K562 (cell line): Measurements from ENCODE around the gene DPYSL4. TPM values are rescaled to one million over a fixed set of nuclear protein-coding genes. Genes with fewer than 3 reads are reported as not detected.

Source experiments
- ATAC-seq: fragments of 200-7000 bp; cut with Tn5 transposase; 3 replicates; pipeline ENCODE4 v1.9.1; 2020; ENCODE audit warnings: moderate library complexity
- BruUV-seq: library from RNA; stranded (reverse); fragments of 400-500 nt; replicated peaks from 2 replicates; lab custom pipeline; 2021; lab: Mats Ljungman, UMichigan
- CTCF ChIA-PET: fragments of 300-600 bp; formaldehyde crosslinking; extraction: SDS; loops from one replicate; lab custom pipeline; 2021; ENCODE audit warnings: low intra/inter-chr PET ratio; lab: Yijun Ruan, JAX
- POLR2A ChIA-PET: fragments of 300-600, 350-650 bp; sonication (Branson Sonifier 250); formaldehyde crosslinking; extraction: SDS; loops from one replicate; lab custom pipeline; 2021; ENCODE audit warnings: antibody characterized with exemption, inconsistent platforms; lab: Yijun Ruan, JAX
- DNase-seq, 4 experiments: peaks; one replicate each; pipeline versions ENCODE4 v3.0.0 to v3.0.0-alpha.2; 2011 to 2018; ENCODE audit warnings: low spot score in 3 of 4, mixed read lengths in 3 of 4; ENCODE audit errors: extremely low read depth in 1 of 4
- FAIRE-seq: peaks from 2 replicates; lab custom pipeline; 2011; peaks lifted over from hg19 to GRCh38; lab: Jason Lieb, UNC
- H2AFZ ChIP-seq: 2 replicates; pipeline ENCODE4 v1.6.0; 2011; ENCODE audit warnings: low read depth, low read length, control low read depth, inconsistent platforms
- H3K27ac ChIP-seq: fragments of 200-600 bp; 3 replicates; pipeline ENCODE4 v1.8.0; 2011; ENCODE audit warnings: low read depth, mild to moderate bottlenecking, control low read depth, inconsistent platforms, low read length, moderate library complexity, mixed read lengths; ENCODE audit errors: extremely low read depth
- H3K27me3 ChIP-seq, 2 experiments: fragments of 300-600 bp in 1 of 2; 2 replicates in 1 of 2; 3 replicates in 1 of 2; pipeline versions ENCODE4 v1.6.0 to v1.8.0; 2011; ENCODE audit warnings: inconsistent platforms in 2 of 2, low read length in 2 of 2, mild to moderate bottlenecking in 1 of 2, mixed read lengths in 1 of 2, moderate library complexity in 1 of 2; ENCODE audit not compliant: control insufficient read depth in 2 of 2, insufficient read depth in 2 of 2
- H3K36me3 ChIP-seq: fragments of 300-600 bp; 3 replicates; pipeline ENCODE4 v1.8.0; 2011; ENCODE audit warnings: mild to moderate bottlenecking, low read length, inconsistent platforms; ENCODE audit not compliant: control insufficient read depth, insufficient read depth
- H3K4me1 ChIP-seq, 2 experiments: fragments of 200-600 bp in 1 of 2; replicated peaks in 1 of 2; 2 replicates in 1 of 2; 3 replicates in 1 of 2; pipeline versions ENCODE4 v1.5.1 to v1.8.0; 2011; ENCODE audit warnings: inconsistent platforms in 2 of 2, low read length in 2 of 2, mild to moderate bottlenecking in 1 of 2, mixed read lengths in 1 of 2, moderate library complexity in 1 of 2; ENCODE audit not compliant: control insufficient read depth in 2 of 2, insufficient read depth in 2 of 2
- H3K4me2 ChIP-seq: 2 replicates; pipeline ENCODE4 v1.6.1; 2011; ENCODE audit warnings: low read length, control low read depth, inconsistent platforms, mixed read lengths; ENCODE audit not compliant: insufficient read depth
- H3K4me3 ChIP-seq: fragments of 200-600 bp; sonication (generic), shearing (Covaris generic); 2 replicates; pipeline ENCODE4 v1.5.1; 2016; ENCODE audit warnings: control low read depth, inconsistent platforms
- H3K79me2 ChIP-seq: fragments of 200-600 bp; 3 replicates; pipeline ENCODE4 v1.8.0; 2011; ENCODE audit warnings: low read length, inconsistent platforms; ENCODE audit not compliant: control insufficient read depth, insufficient read depth
- H3K9ac ChIP-seq, 2 experiments: 2 replicates each; pipeline versions ENCODE4 v1.6.0 to v1.6.1; 2011; ENCODE audit warnings: low read depth in 2 of 2, low read length in 2 of 2, control low read depth in 1 of 2, inconsistent platforms in 1 of 2, mild to moderate bottlenecking in 1 of 2, mixed read lengths in 1 of 2; ENCODE audit not compliant: insufficient read depth in 1 of 2
- H3K9me1 ChIP-seq: one replicate; pipeline ENCODE4 v1.6.0; 2011; ENCODE audit warnings: inconsistent platforms, mild to moderate bottlenecking, low read length, moderate library complexity; ENCODE audit not compliant: control insufficient read depth, insufficient read depth
- H3K9me3 ChIP-seq: replicated peaks from 2 replicates; pipeline ENCODE4 v1.5.1; 2011; ENCODE audit warnings: low read depth, low read length, inconsistent platforms; ENCODE audit not compliant: control insufficient read depth, insufficient read depth
- H4K20me1 ChIP-seq: replicated peaks from 2 replicates; pipeline ENCODE4 v1.6.1; 2011; ENCODE audit warnings: low read length, inconsistent platforms, mixed read lengths; ENCODE audit not compliant: control insufficient read depth, insufficient read depth
- C11orf30 ChIP-seq: fragments of 450-650 bp; IDR thresholded peaks from 2 replicates; pipeline ENCODE4 v1.6.1; 2016; ENCODE audit warnings: low read depth, mild to moderate bottlenecking
- CCAR2 ChIP-seq: fragments of 200-400 bp; formaldehyde crosslinking; IDR thresholded peaks from 2 replicates; pipeline ENCODE4 v1.6.1; 2017; ENCODE audit warnings: mild to moderate bottlenecking, low read depth, low read length
- GABPA ChIP-seq: fragments of 200-800 bp; sonication (Bioruptor generic); conservative IDR thresholded peaks from 2 replicates; pipeline ENCODE4 v1.6.1; 2016; ENCODE audit warnings: low read depth, missing genetic modification characterization, missing compliant biosample characterization
- GABPB1 ChIP-seq: sonication (generic); formaldehyde crosslinking; IDR thresholded peaks from 2 replicates; pipeline ENCODE4 v1.8.0; 2022; ENCODE audit warnings: mild to moderate bottlenecking, missing genetic modification reagents
- HDAC6 ChIP-seq: IDR thresholded peaks from 2 replicates; pipeline ENCODE4 v1.6.1; 2012; ENCODE audit warnings: low read depth, mild to moderate bottlenecking, control low read depth, inconsistent platforms, low read length, moderate library complexity
- RNF2 ChIP-seq: sonication (generic); IDR thresholded peaks from 2 replicates; pipeline ENCODE4 v1.6.1; 2016
- SIN3B ChIP-seq: fragments of 450-650 bp; IDR thresholded peaks from 2 replicates; pipeline ENCODE4 v1.6.1; 2017; ENCODE audit warnings: low read depth, mild to moderate bottlenecking, moderate library complexity
- ZNF444 ChIP-seq: fragments of 250-450 bp; sonication (Bioruptor Pico); IDR thresholded peaks from 2 replicates; pipeline ENCODE4 v1.4.0; 2020; ENCODE audit warnings: mild to moderate bottlenecking, moderate library complexity
- WGBS: fragments of 100-300 bp; shearing (Covaris generic); methylation state at CpG from one replicate; pipeline ENCODE4 v1.1.6; 2016; ENCODE audit warnings: low coverage, mixed read lengths; ENCODE audit not compliant: insufficient coverage; ENCODE audit errors: missing lambda C conversion rate; 5-methylcytosine and 5-hydroxymethylcytosine counted together
- in situ Hi-C: fragments of 300-500 bp; cut with MboI; formaldehyde crosslinking; loops from 4 replicates; pipeline ENCODE4 v1.15.0; 2018; ENCODE audit warnings: inconsistent platforms, mixed read lengths
- intact Hi-C: fragments of 100-400 bp; cut with micrococcal nuclease; formaldehyde crosslinking; loops from 2 replicates; pipeline ENCODE4 v1.14.2; 2022
- polyA plus RNA-seq, 8 experiments: library from polyadenylated mRNA; depleted of rRNA in 4 of 8; stranded (reverse) in 5 of 8; unstranded in 3 of 8; fragments of >200 nt; fragmentation: Nextera tagmentation in 2 of 8; fragmentation: Illumina TruSeq in 1 of 8; extraction: Ambion mirVana in 2 of 8; extraction: Trizol in 1 of 8; gene quantifications; 2 replicates each; pipeline versions ENCODE4 v1.2.1 to v1.2.3, GENCODE V29; 2011 to 2014; ENCODE audit warnings: inconsistent platforms in 1 of 8, missing spikeins in 1 of 8
- total RNA-seq, 7 experiments: library from RNA; depleted of rRNA in 6 of 7; stranded (reverse); fragments of >200 nt in 6 of 7; fragmentation: Illumina TruSeq in 2 of 7; extraction: Trizol in 2 of 7; gene quantifications; 2 replicates each; pipeline versions ENCODE4 v1.2.1 to v1.2.3, GENCODE V29; 2011 to 2021; ENCODE audit warnings: low replicate concordance in 1 of 7
- TF ChIP-seq, protein P1 (sequence below): fragments of 250-450 bp; sonication (Bioruptor Pico); IDR thresholded peaks from 2 replicates; pipeline ENCODE4 v1.5.0; 2022; ENCODE audit warnings: mild to moderate bottlenecking
- TF ChIP-seq, protein P2 (sequence below), 2 experiments: fragments of 450-650 bp; conservative IDR thresholded peaks; 2 replicates each; pipeline ENCODE4 v1.6.1; 2017; ENCODE audit warnings: mild to moderate bottlenecking in 2 of 2, moderate library complexity in 2 of 2
- TF ChIP-seq, protein P3 (sequence below), 2 experiments: IDR thresholded peaks in 1 of 2; conservative IDR thresholded peaks in 1 of 2; 2 replicates each; pipeline ENCODE4 v1.6.1; 2016; ENCODE audit warnings: low read depth in 2 of 2, mild to moderate bottlenecking in 1 of 2, missing compliant biosample characterization in 1 of 2, missing genetic modification characterization in 1 of 2, moderate library complexity in 1 of 2
- TF ChIP-seq, protein P4 (sequence below): fragments of 250-450 bp; sonication (Bioruptor Pico); IDR thresholded peaks from 2 replicates; pipeline ENCODE4 v1.4.0; 2020; ENCODE audit warnings: mild to moderate bottlenecking, moderate library complexity

The DPYSL4 gene
- total and polyA plus RNA-seq, 9 of the 15 experiments (the other 6 are each of a cell fraction or from before 2014, with no cell fraction given) = 0.03 TPM; not detected in 8

DNA sequence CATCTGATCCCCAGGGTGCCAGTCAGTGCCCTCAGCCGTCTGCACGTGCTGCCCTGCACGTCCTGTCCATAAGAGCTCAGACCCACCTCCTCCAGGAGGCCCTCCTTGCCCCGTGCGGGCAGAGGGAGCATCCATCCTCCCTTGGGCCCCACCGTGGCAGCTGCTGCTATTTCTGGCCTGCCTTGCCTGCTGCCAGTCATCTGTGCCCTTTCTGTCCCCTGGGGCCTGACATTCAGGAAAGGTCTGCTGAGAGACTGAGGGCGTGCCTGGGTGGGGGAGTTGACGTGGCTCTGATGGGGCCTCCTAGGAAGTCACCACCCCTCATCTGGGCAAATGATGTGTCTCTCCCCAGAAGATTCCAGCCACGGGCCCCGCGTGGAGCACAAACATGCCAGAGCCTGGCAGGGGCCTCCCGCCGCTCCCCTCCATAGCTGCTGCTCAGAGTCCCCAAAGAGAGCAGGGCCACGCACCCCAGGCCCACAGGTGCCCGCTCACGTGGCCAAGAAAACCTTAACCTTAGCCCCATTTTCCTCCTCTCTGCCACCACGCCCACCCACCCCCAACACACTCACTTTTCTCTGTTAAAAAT, 21.8 kb downstream of the DPYSL4 start (continued):
- TF ChIP-seq, protein P1, sequence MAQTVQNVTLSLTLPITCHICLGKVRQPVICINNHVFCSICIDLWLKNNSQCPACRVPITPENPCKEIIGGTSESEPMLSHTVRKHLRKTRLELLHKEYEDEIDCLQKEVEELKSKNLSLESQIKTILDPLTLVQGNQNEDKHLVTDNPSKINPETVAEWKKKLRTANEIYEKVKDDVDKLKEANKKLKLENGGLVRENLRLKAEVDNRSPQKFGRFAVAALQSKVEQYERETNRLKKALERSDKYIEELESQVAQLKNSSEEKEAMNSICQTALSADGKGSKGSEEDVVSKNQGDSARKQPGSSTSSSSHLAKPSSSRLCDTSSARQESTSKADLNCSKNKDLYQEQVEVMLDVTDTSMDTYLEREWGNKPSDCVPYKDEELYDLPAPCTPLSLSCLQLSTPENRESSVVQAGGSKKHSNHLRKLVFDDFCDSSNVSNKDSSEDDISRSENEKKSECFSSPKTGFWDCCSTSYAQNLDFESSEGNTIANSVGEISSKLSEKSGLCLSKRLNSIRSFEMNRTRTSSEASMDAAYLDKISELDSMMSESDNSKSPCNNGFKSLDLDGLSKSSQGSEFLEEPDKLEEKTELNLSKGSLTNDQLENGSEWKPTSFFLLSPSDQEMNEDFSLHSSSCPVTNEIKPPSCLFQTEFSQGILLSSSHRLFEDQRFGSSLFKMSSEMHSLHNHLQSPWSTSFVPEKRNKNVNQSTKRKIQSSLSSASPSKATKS (CRISPR knock-in tag) = no peak
- no peak for TF ChIP-seq GABPA (tag)
- no peak for TF ChIP-seq C11orf30
- no peak for TF ChIP-seq CCAR2
- TF ChIP-seq RNF2 = no peak

DNA sequence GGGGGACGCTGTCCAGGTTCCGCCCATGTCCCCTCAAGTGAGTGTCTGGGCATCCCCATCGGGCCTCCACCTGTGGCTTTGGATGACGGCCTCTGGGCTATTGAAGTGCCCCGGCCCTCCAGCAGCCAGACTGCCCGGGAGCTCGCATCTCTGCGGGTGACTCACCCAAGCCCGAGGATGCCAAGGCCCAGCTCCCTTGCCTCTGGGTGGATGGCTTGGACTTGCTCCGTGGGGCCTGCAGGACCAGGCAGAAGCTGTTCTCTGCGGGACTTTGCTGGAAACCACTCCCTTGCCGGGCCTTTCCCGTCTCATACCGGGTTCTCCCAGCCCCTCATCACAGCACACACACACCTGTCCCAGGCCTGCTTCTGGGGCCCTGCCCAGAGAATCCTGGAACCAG, 22.4 kb downstream of the DPYSL4 start:
- CTCF ChIA-PET = no interaction called here
- no peaks in the 10 kb centered on the region for H3K9me1 ChIP-seq
- no peak overlapping the region for H3K4me3 ChIP-seq
- no peak overlapping the region for H3K9ac ChIP-seq
- no peak overlapping the region for H3K4me2 ChIP-seq
- 6% methylated on average over 6 of the region's 14 CpGs for WGBS
- intact Hi-C loops = no loop called here
- no peaks in the 10 kb centered on the region for H3K9me3 ChIP-seq
- H3K36me3 ChIP-seq = no peaks in the 10 kb centered on the region
- no peak overlapping the region for H2AFZ ChIP-seq
- BruUV-seq = no TSS peak
- no peak for DNase-seq
- FAIRE-seq = no peak
- no peaks in the 10 kb centered on the region for H3K79me2 ChIP-seq
- ATAC-seq = no peak
- peaks cover 0 to 38% of the 10 kb centered on the region in 2 experiments; a peak in 2 of 5 replicates for H3K27me3 ChIP-seq
- no peak overlapping the region for H3K27ac ChIP-seq
- peaks cover 0 to 8% of the 10 kb centered on the region in 2 experiments; a peak in 2 of 5 replicates for H3K4me1 ChIP-seq
- in situ Hi-C loops = no loop called here
- no peaks in the 10 kb centered on the region for H4K20me1 ChIP-seq
- POLR2A ChIA-PET = no interaction called here
- TF ChIP-seq, protein P2, sequence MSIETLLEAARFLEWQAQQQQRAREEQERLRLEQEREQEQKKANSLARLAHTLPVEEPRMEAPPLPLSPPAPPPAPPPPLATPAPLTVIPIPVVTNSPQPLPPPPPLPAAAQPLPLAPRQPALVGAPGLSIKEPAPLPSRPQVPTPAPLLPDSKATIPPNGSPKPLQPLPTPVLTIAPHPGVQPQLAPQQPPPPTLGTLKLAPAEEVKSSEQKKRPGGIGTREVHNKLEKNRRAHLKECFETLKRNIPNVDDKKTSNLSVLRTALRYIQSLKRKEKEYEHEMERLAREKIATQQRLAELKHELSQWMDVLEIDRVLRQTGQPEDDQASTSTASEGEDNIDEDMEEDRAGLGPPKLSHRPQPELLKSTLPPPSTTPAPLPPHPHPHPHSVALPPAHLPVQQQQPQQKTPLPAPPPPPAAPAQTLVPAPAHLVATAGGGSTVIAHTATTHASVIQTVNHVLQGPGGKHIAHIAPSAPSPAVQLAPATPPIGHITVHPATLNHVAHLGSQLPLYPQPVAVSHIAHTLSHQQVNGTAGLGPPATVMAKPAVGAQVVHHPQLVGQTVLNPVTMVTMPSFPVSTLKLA (conservative IDR thresholded peaks at IDR 0.05) = no peak
- TF ChIP-seq, protein P3, sequence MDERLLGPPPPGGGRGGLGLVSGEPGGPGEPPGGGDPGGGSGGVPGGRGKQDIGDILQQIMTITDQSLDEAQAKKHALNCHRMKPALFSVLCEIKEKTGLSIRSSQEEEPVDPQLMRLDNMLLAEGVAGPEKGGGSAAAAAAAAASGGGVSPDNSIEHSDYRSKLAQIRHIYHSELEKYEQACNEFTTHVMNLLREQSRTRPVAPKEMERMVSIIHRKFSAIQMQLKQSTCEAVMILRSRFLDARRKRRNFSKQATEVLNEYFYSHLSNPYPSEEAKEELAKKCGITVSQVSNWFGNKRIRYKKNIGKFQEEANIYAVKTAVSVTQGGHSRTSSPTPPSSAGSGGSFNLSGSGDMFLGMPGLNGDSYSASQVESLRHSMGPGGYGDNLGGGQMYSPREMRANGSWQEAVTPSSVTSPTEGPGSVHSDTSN (CRISPR knock-in tag; IDR thresholded peaks at IDR 0.05; ENCODE audit: low read depth) = no peak
- TF ChIP-seq, protein P3 (tag; conservative IDR thresholded peaks at IDR 0.05; ENCODE audit: low read depth) = no peak
- TF ChIP-seq, protein P4, sequence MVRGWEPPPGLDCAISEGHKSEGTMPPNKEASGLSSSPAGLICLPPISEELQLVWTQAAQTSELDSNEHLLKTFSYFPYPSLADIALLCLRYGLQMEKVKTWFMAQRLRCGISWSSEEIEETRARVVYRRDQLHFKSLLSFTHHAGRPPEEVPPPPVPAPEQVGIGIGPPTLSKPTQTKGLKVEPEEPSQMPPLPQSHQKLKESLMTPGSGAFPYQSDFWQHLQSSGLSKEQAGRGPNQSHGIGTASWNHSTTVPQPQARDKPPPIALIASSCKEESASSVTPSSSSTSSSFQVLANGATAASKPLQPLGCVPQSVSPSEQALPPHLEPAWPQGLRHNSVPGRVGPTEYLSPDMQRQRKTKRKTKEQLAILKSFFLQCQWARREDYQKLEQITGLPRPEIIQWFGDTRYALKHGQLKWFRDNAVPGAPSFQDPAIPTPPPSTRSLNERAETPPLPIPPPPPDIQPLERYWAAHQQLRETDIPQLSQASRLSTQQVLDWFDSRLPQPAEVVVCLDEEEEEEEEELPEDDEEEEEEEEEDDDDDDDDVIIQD (CRISPR knock-in tag) = no peak
- no peak for TF ChIP-seq GABPB1 (CRISPR knock-in tag)
- TF ChIP-seq SIN3B = no peak
- TF ChIP-seq ZNF444 (CRISPR knock-in tag) = no peak
- no peak for TF ChIP-seq HDAC6
